HepG2 (cell line): ENCODE measurements around the gene ETDC. TPM values are rescaled to one million over a fixed set of nuclear protein-coding genes. Genes with fewer than 3 reads are reported as not detected.

ENCODE experiments used
- ATAC-seq: fragments of 200-7000 bp; cut with Tn5 transposase; 3 replicates; pipeline ENCODE4 v1.9.1; 2020; ENCODE audit warnings: mild to moderate bottlenecking, moderate library complexity
- BruUV-seq: library from RNA; stranded (reverse); fragments of 400-500 nt; replicated peaks from 2 replicates; lab custom pipeline; 2021; lab: Mats Ljungman, UMichigan
- CTCF ChIA-PET: fragments of 300-600 bp; formaldehyde crosslinking; extraction: SDS; loops from one replicate; lab custom pipeline; 2021; ENCODE audit warnings: low total read pairs, inconsistent platforms, low intra/inter-chr PET ratio; lab: Yijun Ruan, JAX
- POLR2A ChIA-PET: fragments of 350-600 bp; sonication (Branson Sonifier 250); formaldehyde crosslinking; loops from one replicate; lab custom pipeline; 2020; ENCODE audit warnings: antibody characterized with exemption, inconsistent platforms; lab: Yijun Ruan, JAX
- DNase-seq: peaks from one replicate; pipeline ENCODE4 v3.0.0-alpha.2; 2015; ENCODE audit warnings: low spot score
- FAIRE-seq: peaks from 3 replicates; lab custom pipeline; 2011; peaks lifted over from hg19 to GRCh38; lab: Jason Lieb, UNC
- H2AFZ ChIP-seq: one replicate; pipeline ENCODE4 v1.6.1; 2011; ENCODE audit warnings: low read length, inconsistent platforms
- H3K27ac ChIP-seq: fragments of 300-600 bp; 3 replicates; pipeline ENCODE4 v1.8.0; 2011; ENCODE audit warnings: mixed run types, mild to moderate bottlenecking, mixed read lengths, low read length, inconsistent platforms; ENCODE audit not compliant: insufficient read depth; ENCODE audit errors: extremely low read length
- H3K27me3 ChIP-seq, 2 experiments: fragments of 200-600 bp in 1 of 2; 2 replicates in 1 of 2; 3 replicates in 1 of 2; pipeline versions ENCODE4 v1.6.0 to v1.8.0; 2011; ENCODE audit warnings: low read length in 2 of 2, mild to moderate bottlenecking in 2 of 2, moderate library complexity in 2 of 2, inconsistent platforms in 1 of 2; ENCODE audit not compliant: insufficient read depth in 2 of 2, control insufficient read depth in 1 of 2
- H3K36me3 ChIP-seq, 2 experiments: fragments of 200-600 bp in 1 of 2; replicated peaks in 1 of 2; 2 replicates in 1 of 2; 3 replicates in 1 of 2; pipeline versions ENCODE4 v1.5.1 to v1.8.0; 2011; ENCODE audit warnings: low read length in 2 of 2, inconsistent platforms in 1 of 2; ENCODE audit not compliant: insufficient read depth in 2 of 2, control insufficient read depth in 1 of 2
- H3K4me1 ChIP-seq: 2 replicates; pipeline ENCODE4 v1.5.1; 2012; ENCODE audit warnings: low read length, inconsistent platforms; ENCODE audit not compliant: insufficient read depth
- H3K4me2 ChIP-seq: 2 replicates; pipeline ENCODE4 v1.6.0; 2011; ENCODE audit warnings: low read depth, low read length, inconsistent platforms
- H3K4me3 ChIP-seq, 3 experiments: fragments of 200-600 bp in 1 of 3; sonication (generic), shearing (Covaris generic) in 1 of 3; replicated peaks in 1 of 3; 2 replicates each; pipeline ENCODE4 v1.5.1; 2011 to 2016; ENCODE audit warnings: low read length in 3 of 3, inconsistent platforms in 2 of 3, low read depth in 2 of 3, mild to moderate bottlenecking in 2 of 3, control low read depth in 1 of 3, mixed read lengths in 1 of 3; ENCODE audit not compliant: insufficient read depth in 1 of 3
- H3K79me2 ChIP-seq: one replicate; pipeline ENCODE4 v1.6.1; 2011; ENCODE audit warnings: low read length, inconsistent platforms; ENCODE audit not compliant: insufficient read depth
- H3K9ac ChIP-seq: 2 replicates; pipeline ENCODE4 v1.6.0; 2011; ENCODE audit warnings: mild to moderate bottlenecking, low read depth, low read length, inconsistent platforms; ENCODE audit not compliant: insufficient read depth
- H3K9me3 ChIP-seq: 2 replicates; pipeline ENCODE4 v1.5.1; 2012; ENCODE audit warnings: mild to moderate bottlenecking, low read length
- H4K20me1 ChIP-seq: 2 replicates; pipeline ENCODE4 v1.6.0; 2011; ENCODE audit warnings: inconsistent platforms, mild to moderate bottlenecking, low read length, moderate library complexity; ENCODE audit not compliant: insufficient read depth
- CTCF ChIP-seq: sonication (generic); formaldehyde crosslinking; IDR thresholded peaks from 2 replicates; pipeline ENCODE4 v1.5.0; 2020; ENCODE audit warnings: mild to moderate bottlenecking, missing genetic modification reagents, moderate library complexity
- GTF2F1 ChIP-seq: fragments of 150-350 bp; IDR thresholded peaks from 2 replicates; pipeline ENCODE4 v1.6.1; 2014; ENCODE audit warnings: low read length
- HHEX ChIP-seq: IDR thresholded peaks from 2 replicates; pipeline ENCODE4 v1.6.1; 2016; ENCODE audit warnings: control low read depth
- HNF1A ChIP-seq, 2 experiments: sonication (generic) in 1 of 2; formaldehyde crosslinking in 1 of 2; IDR thresholded peaks; 2 replicates each; pipeline versions ENCODE4 v1.4.0 to v1.6.1; 2016 to 2020; ENCODE audit warnings: borderline replicate concordance in 1 of 2, low read depth in 1 of 2, mild to moderate bottlenecking in 1 of 2, missing genetic modification reagents in 1 of 2
- ISX ChIP-seq: sonication (generic); formaldehyde crosslinking; conservative IDR thresholded peaks from 2 replicates; pipeline ENCODE4 v1.5.0; 2020; ENCODE audit warnings: missing genetic modification reagents
- KIAA2018 ChIP-seq: sonication (generic); formaldehyde crosslinking; IDR thresholded peaks from 2 replicates; pipeline ENCODE4 v1.5.0; 2020; ENCODE audit warnings: mild to moderate bottlenecking, missing genetic modification reagents, borderline replicate concordance
- NCOR1 ChIP-seq: fragments of 200-600 bp; sonication (generic); IDR thresholded peaks from 2 replicates; pipeline ENCODE4 v1.7.0; 2017; ENCODE audit warnings: antibody characterized with exemption, low read length, borderline replicate concordance
- TARDBP ChIP-seq: sonication (generic); formaldehyde crosslinking; IDR thresholded peaks from 2 replicates; pipeline ENCODE4 v1.8.0; 2022; ENCODE audit warnings: mild to moderate bottlenecking, missing genetic modification reagents
- ZNF354B ChIP-seq: sonication (generic); formaldehyde crosslinking; IDR thresholded peaks from 2 replicates; pipeline ENCODE4 v1.8.0; 2022; ENCODE audit warnings: mild to moderate bottlenecking, missing genetic modification reagents
- WGBS: methylation state at CpG from one replicate; pipeline ENCODE4 v1.1.6; 2017; ENCODE audit warnings: low lambda C conversion rate; 5-methylcytosine and 5-hydroxymethylcytosine counted together
- in situ Hi-C: cut with HindIII; loops from 2 replicates; pipeline ENCODE4 v1.10.0; 2017; ENCODE audit warnings: low pct_unique_long_range_greater_than_20kb; ENCODE audit not compliant: extremely low pct_ligation_motif_present
- intact Hi-C: fragments of 100-400 bp; cut with micrococcal nuclease; formaldehyde crosslinking; loops from one replicate; pipeline ENCODE4 v1.10.0; 2022; ENCODE audit not compliant: unreplicated experiment
- polyA plus RNA-seq, 8 experiments: library from polyadenylated mRNA; depleted of rRNA in 3 of 8; stranded (reverse) in 7 of 8; unstranded in 1 of 8; fragments of >200 nt; fragmentation: Illumina TruSeq in 4 of 8; extraction: Trizol in 4 of 8; gene quantifications; 2 replicates each; pipeline versions ENCODE4 v1.2.1 to v1.2.3, GENCODE V29; 2011 to 2016; ENCODE audit warnings: low read depth in 4 of 8, missing spikeins in 1 of 8, mixed read lengths in 1 of 8; ENCODE audit not compliant: insufficient read depth in 1 of 8
- total RNA-seq, 5 experiments: library from RNA; depleted of rRNA; stranded (reverse); fragments of >200 nt; fragmentation: Illumina TruSeq; extraction: Trizol; gene quantifications; 2 replicates each; pipeline ENCODE4 v1.2.3, GENCODE V29; 2016; ENCODE audit warnings: low read depth in 1 of 5

ETDC gene
- total and polyA plus RNA-seq, 2 of the 13 experiments (the other 11 are each of a cell fraction or from before 2014, with no cell fraction given): not detected

GRCh38 chrX:135295238-135295943 is 13.9 kb upstream of the ETDC start:
- Histone ChIP-seq H4K20me1 (no peaks in the 10 kb centered on the region), H3K9ac (no peak overlapping the region), H2AFZ (no peak overlapping the region), H3K27me3 (no peaks in the 10 kb centered on the region), H3K36me3 (no peaks in the 10 kb centered on the region), H3K79me2 (no peaks in the 10 kb centered on the region), H3K27ac (no peak overlapping the region), H3K4me1 (no peaks in the 10 kb centered on the region), H3K4me3 (no peak overlapping the region), H3K9me3 (no peaks in the 10 kb centered on the region), H3K4me2 (no peak overlapping the region)
- no peak for FAIRE-seq
- intact Hi-C loops: no loop called here
- WGBS: 94% methylated on average over 15 of the region's 26 CpGs
- in situ Hi-C loops: no loop called here
- no peak for DNase-seq
- ATAC-seq: no peak
- ChIA-PET CTCF (no interaction called here), POLR2A (no interaction called here)
- BruUV-seq: no TSS peak
- TF ChIP-seq GTF2F1: no peak
- no peak for TF ChIP-seq NCOR1
- TF ChIP-seq ISX (CRISPR knock-in tag): no peak
- TF ChIP-seq KIAA2018 (CRISPR knock-in tag): no peak
- TF ChIP-seq TARDBP (CRISPR knock-in tag): no peak
- TF ChIP-seq HHEX (CRISPR knock-in tag): no peak
- no peak for TF ChIP-seq HNF1A (IDR thresholded peaks at IDR 0.05; ENCODE audit: low read depth)
- TF ChIP-seq HNF1A (CRISPR knock-in tag; IDR thresholded peaks at IDR 0.05; ENCODE audit: borderline replicate concordance): no peak
- no peak for TF ChIP-seq ZNF354B
- TF ChIP-seq CTCF: no peak
